ENCODE results near the gene NLRP6.
A peak's percentile ranks its signal among the peaks of the same experiment; 100 is the strongest.

NLRP6 gene

DNA sequence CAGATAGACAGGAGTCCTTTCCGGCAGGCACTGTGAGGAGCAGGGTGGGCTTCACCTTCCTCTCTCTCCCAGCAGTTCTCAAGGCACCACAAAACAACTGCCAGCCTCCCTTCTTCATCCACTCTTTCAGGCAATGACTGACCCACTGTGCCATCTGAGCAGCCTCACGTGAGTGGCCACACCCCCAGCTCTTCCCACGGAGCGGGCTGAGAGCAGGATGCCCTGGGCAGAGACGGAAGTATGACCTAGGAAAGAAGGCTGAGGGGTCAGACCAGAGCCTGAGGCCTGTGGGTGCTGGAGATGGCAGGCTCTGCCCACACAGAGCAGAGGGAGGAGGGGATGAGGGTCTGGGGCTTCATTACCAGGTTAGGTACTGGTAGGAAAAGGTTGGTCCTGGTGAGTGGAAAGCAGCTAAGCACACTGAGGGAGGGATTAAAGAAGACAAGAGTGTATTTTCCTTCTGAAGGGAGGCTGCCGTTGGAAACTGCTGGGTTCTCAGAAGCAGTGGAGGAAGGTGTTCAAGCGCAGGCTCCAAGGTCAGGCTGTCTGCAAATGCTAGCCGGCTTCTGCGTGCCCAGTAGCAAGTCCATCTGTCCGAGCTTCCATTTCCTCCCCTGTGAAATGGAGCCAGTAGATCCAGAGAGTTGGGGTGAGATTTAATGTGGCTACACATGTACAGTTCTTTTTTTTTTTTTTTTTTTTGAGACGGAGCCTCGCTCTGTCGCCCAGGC lies 4.6 kb downstream of the NLRP6 start:
- DNase-seq = no peak

DNA sequence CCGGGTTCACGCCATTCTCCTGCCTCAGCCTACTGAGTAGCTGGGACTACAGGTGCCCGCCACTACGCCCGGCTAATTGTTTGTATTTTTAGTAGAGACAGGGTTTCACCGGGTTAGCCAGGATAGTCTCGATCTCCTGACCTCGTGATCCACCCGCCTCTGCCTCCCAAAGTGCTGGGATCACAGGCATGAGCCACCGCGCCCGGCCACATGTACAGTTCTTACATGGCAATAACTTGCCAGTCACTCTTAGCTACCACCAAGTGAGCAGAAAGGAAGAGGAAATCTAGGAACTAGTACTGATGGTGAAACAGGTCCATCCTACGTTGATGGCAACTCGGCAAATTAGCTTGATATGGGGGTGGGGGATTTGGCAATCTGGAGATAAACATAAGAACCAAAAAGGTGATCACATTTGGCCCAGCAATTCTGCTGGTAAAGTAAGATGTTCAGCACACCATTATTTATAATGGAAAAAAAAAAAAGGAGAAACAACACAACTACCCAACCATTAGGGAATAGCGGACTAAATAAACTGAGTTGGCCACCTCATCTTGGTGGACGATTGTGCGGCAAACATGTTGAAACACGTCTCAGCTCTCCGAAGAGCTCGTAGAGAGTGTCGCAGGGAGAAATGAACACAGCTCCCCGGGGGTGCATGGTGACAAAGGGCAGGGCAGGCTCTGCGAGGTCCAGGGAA lies 5.3 kb downstream of the NLRP6 start:
- no peak for DNase-seq

DNA sequence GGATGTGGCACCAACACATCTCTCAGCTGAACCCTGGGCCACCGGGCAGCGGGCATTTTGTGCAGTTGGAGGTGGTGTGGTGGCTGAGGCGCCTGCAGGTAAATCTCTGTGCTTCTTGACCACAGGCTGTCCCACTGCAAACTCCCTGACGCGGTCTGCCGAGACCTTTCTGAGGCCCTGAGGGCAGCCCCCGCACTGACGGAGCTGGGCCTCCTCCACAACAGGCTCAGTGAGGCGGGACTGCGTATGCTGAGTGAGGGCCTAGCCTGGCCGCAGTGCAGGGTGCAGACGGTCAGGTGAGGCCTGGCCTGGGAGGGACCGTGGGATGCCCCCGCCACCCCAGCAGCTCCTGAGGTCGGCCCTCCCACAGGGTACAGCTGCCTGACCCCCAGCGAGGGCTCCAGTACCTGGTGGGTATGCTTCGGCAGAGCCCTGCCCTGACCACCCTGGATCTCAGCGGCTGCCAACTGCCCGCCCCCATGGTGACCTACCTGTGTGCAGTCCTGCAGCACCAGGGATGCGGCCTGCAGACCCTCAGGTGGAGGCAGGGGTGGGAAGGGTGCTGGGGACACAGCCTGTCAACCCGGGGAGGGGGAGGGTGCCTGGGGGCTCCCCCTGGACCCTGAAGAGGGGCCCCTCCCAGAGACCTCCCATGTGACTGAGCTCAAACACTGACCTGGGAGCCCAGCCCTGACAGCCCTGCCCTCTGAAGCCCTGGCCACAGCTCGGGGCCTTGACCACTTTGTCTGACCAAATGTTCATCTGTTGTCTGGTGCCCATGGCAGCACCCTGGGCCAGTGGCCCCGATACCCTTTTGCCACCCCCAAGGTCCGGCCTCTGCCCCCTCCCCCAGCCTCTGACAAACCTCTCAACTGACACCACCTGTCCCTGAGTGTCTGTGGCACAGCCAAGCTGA lies 6.2 kb downstream of the NLRP6 start:
- DNase-seq = no peak

DNA sequence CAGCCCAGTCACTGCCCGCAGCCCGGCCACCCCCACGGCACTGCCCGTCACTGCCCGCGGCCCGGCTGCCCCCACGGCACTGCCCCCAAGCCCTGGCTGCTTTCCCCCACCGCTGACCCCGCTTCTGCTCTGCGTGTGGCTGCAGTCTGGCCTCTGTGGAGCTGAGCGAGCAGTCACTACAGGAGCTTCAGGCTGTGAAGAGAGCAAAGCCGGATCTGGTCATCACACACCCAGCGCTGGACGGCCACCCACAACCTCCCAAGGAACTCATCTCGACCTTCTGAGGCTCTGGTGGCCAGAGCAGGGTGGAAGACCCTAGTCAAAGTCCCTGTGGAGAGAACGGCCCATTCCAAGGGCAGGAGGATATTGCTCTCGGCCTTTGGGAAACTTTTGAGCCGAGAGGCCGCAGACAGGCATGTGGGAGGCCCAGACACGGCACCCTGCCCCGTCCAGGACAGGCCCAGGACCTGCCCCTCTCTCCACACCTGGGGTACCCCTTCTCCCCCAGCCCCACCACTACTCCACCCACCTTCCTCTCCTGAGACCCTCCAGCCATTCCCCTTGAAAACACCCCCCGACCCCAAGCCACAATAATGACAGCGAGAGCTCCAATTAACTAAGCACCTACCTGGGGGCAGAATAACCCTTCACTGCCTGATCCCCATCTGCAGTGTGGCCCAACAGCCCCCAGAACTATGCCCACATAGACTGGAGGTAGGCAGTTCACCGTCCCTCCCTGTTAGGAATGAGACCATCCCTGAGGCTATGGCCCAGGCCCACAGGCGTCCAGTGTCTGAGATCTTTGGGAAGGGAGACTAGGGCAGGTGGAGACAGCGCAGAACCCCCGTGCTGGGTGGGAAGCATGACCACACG lies 7.0 kb downstream of the NLRP6 start:
- DNase-seq = no peak

DNA sequence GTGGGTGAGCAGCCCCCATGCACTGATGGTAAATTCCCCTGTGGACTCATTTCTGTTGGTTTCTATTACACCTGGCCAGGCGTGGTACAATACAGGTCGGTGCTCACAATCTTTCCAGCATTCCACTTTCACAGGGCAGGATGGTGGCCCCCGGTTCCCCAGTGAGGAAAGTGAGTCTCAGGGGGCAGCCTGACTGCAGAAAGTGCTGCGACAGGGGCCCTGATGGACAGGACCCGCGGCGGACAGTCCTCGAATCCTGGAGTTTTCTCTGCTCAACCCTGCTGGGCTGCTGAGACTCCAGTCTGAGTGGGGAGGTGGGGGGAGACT lies 7.7 kb downstream of the NLRP6 start:
- no peak for DNase-seq

DNA sequence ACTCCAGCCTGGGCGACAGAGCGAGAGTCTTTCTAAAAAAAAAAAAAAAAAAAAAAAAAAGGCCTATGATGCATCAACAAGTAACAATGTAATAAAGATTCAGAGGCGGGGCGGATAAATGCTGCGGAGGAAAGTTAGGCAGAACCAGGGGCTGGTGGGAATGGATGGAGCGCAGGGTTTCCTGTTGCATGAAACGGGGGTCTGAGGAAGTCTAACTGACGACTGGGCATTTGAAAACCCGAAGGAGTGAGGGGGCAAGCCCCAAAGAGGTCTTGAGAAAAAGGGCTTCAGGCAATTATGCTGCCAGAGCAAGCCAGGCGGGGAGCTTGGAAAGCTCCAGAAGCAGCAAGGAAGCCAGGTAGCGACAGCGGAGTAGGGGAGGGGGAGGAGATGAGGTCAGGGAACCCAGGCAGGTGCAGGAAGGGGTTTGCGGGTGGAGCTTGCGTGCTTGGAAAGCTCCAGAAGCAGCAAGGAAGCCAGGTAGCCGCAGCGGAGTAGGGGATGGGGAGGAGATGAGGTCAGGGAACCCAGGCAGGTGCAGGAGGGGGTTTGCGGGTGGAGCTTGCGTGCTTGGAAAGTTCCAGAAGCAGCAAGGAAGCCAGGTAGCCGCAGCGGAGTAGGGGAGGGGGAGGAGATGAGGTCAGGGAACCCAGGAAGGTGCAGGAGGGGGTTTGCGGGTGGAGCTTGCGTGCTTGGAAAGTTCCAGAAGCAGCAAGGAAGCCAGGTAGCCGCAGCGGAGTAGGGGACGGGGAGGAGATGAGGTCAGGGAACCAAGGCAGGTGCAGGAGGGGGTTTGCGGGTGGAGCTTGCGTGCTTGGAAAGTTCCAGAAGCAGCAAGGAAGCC lies 9.0 kb downstream of the NLRP6 start:
- DNase-seq = peak; percentile 47

DNA sequence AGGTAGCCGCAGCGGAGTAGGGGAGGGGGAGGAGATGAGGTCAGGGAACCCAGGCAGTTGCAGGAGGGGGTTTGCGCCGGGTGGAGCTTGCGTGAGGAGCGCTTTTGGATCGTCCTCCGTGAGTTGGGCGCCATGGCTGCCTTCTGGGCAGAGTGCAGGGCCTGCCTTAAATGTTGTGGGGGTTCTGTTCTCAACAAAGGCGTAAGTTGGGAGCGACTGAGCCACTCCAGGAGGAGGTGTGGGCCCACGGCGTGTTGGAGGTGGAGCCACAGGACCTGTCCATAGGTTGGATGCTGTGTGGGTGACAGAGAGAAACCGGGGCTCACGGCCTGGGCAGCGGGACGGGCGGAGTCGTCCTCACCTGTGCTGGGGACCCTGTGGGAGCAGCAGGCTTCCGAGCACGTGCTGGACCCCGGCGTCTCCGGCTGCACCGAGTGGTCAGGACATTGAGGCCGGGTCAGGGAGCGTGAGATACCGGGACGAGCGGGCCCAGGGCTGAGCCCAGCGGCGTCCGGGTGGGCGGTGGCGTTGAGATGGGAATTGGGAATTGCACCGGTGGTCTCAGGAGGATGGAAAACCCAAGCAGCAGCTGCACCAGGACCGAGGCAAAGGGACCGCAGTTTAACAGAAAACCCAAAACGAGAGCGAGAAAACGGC lies 9.7 kb downstream of the NLRP6 start:
- DNase-seq = no peak

DNA sequence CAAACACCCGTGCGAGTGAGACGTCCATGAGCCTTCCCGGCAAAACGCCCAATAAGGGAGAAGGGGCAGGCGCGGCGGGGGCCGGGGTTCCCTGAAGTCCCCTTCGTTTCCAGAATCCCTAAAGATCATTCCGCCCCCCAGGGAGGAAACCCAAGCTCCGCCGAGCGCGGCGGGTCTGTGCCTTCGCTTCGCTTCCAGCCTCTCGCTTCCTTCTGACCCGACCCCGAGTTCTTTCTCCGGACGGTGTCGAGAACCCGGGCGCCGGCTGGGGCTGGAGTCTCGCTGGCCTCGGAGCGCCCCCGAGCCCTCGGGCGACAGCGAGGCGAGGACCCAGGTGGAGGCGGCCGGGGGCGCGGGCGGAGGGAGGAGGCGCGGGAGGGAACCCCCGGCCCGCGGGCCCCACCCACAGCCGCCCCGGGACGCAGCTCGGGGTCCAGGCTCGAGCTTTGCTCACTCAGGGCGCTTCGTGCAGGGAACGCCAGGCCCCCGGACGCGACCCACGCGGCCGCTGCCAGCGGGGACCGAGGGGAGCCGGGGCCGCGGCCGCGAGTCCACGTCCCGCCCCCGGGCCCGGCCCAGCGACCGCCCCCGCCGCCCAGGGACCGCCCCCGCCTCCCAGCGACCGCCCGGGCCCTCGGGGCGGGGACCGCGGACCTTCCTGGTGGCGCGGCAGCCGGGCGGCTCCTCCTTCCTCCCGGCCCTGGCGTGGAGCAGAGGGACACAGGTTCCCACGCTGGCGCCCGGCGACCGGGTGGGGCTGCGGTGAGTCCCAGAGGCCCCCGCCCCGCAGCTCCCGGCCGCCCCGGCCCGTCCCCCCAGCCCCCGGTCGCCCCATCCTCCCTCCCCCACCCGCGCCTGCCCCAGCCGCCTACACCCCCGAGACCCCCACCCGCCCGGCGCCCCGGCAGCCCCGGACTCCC lies 10.5 kb downstream of the NLRP6 start, which contains the start of gene PGGHG:
PGGHG (plus strand) TSS at position 649 of the 920 bp plus-strand sequence. CDS start 691 bp downstream, outside the sequence.
- peak; percentile 22 for DNase-seq

DNA sequence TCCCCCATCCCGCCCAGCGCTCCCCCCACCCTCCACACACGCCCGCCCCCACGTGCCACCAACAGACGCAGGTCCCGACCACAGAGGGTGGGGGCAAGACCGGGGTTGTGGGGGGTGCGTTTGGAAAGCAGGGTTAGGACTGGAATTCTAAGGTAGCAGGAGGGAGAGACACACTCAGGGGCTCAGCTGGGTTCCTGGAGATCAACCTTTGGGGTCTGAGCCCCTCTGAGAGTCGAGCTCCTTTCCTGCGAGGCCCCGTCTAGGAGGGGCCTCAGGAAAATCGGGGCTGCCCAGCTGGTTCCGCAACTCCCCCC lies 11.1 kb downstream of the NLRP6 start:
- DNase-seq = no peak

DNA sequence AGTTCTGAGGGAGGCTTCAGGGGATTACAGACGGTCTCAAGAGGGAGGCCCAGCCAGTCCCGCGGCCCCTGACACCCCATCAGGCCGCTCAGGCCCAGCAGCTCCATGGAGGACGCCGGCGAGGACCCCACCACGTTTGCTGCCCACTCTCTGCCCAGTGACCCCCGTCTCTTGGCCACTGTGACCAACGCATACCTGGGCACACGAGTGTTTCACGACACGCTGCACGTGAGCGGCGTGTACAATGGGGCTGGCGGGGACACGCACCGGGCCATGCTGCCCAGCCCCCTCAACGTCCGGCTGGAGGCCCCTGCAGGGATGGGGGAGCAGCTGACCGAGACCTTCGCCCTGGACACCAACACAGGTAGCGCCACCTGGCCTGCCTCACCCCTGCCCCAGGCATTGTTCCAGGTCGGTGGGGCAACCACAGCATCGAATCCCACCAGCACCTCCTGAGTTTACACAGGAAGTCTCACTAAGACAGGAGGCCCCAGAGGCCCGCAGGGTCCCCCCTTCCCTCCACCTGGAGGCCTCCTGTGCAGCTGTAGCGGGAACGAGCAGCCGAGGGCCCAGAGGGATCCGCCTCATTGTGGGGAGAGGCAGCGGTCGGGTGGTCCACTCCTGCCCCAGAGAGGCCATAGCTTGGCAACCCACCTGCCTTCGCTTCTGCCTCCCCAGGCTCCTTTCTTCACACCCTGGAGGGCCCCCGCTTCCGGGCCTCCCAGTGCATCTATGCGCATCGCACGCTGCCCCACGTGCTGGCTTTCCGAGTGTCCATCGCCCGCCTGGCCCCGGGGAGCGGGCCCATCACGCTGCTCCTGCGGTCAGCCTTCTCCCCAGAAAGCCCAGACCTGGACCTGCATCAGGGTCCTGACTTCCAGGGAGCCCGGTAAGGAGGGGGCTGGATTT lies 11.8 kb downstream of the NLRP6 start:
- DNase-seq = no peak

DNA sequence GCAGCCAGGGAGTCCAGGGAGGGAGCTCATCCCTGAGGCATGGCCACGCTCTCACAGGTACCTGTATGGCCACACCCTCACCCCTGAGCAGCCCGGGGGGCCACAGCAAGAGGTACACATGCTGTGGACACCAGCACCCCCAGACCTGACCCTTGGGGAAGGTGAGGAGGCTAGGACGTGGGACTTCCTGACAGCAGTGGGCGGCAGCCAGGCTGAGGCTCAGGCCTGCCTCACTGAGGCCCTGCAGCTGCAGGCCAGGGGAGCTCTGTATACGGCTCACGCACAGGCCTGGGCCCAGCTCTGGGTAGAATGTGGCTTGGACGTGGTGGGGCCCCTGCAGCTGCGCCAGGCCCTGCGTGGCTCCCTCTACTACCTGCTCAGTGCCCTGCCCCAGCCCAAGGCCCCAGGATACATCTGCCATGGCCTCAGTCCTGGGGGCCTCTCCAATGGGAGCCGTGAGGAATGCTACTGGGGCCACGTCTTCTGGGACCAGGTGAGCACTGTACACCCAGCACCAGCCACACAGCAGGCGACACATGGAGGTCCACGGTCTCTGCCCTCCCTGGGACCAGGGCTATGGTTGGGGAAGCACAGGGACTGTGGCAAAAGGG lies 12.5 kb downstream of the NLRP6 start:
- no peak for DNase-seq

DNA sequence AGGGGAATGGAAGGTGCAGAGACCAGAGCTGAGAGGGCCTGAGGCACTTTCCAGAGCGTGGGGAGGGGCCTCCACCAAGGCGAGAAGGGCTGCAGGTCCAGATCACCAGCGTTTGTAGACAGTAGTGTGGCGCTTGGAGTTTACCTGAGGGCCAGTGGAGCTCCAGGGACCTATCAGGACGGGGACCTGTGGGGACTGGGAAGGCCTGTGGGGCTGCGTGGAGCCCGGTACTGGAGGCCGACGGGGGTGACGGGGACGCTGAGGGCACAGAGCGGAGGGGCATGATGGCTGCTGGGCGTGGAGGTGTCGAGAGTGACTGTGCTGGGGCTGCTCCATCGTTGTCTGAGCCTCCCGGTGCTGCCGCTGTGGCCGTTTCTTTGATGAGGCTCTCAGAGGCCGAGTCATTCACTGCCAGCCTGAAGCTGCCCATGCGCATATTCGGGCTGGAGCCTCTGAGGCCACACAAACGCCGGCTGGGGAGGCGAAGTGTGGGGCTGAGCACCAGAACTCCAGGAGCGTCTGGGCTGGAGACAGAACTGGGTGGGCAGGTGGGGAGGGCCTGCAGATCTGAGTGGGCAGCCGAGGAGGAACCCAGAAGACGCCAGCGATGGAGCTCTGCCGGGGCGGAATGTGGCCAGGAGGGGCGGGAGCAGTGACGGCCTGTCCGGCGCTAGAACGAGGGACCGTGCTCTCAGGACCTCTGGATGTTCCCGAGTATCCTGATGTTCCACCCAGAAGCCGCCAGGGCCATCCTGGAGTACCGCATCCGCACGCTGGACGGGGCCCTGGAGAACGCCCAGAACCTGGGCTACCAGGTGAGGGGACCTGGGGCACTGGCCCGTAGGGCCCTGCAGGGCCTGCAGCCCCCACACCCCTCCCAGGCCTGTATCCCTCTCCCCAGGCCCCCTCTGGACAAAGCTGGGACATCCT lies 13.3 kb downstream of the NLRP6 start:
- DNase-seq = no peak

DNA sequence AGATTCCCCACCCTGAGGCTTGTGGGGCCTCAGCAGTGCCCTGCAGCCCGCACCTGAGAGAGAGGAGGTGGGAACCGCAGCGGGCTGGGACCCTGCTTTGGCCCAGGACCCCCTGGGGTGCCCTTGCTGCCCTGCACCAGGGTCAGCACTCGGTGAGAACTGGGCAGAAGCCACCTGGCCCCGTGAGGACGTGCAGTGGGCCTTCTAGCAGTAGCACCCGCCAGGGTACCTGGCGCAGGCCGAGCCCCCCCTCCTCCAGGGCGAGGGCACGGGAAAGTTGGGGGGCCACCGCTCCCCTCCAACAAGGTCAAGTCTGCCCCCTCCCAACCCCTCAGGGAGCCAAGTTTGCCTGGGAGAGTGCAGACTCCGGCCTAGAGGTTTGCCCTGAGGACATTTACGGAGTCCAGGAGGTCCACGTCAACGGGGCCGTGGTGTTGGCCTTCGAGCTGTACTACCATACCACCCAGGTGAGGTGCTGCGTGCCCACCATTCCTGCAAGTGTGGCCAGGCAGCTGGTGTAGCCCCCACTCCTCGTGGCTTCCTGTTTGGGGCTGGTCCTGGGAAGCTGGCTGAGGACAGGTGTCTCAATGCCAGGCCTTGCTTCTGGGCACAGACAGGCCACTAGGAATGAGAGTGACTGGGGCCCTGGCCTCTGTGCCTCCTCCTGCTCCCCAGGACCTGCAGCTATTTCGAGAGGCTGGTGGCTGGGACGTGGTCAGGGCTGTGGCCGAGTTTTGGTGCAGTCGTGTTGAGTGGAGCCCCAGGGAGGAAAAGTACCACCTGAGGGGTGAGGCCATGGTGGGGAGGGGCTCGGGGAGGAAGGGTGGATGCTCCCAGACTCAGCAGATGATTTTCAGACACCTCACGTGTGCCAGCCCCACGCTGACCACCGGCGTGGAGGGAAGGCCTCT lies 14.3 kb downstream of the NLRP6 start:
- DNase-seq = no peak

DNA sequence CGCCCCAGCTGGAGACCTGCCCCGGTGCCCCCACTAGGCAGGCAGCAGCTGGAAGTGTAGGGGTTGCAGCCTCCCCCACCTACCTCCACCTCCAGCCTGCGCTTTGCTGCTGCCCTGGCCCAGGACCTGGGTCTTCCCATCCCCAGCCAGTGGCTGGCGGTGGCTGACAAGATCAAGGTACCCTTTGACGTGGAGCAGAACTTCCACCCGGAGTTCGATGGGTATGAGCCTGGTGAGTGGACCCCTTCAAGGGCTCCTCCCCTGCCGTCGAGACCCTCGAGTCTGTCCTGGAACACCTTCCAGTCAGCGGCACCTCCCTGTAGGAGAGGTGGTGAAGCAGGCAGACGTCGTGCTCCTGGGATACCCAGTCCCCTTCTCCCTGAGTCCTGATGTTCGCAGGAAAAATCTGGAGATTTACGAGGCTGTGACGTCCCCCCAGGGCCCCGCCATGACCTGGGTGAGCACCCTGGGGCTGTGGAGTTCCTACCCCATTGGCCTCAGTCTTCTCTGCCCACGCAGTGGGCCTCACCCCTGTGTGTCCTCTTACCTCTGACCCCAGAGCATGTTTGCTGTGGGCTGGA lies 15.2 kb downstream of the NLRP6 start:
- DNase-seq = no peak

DNA sequence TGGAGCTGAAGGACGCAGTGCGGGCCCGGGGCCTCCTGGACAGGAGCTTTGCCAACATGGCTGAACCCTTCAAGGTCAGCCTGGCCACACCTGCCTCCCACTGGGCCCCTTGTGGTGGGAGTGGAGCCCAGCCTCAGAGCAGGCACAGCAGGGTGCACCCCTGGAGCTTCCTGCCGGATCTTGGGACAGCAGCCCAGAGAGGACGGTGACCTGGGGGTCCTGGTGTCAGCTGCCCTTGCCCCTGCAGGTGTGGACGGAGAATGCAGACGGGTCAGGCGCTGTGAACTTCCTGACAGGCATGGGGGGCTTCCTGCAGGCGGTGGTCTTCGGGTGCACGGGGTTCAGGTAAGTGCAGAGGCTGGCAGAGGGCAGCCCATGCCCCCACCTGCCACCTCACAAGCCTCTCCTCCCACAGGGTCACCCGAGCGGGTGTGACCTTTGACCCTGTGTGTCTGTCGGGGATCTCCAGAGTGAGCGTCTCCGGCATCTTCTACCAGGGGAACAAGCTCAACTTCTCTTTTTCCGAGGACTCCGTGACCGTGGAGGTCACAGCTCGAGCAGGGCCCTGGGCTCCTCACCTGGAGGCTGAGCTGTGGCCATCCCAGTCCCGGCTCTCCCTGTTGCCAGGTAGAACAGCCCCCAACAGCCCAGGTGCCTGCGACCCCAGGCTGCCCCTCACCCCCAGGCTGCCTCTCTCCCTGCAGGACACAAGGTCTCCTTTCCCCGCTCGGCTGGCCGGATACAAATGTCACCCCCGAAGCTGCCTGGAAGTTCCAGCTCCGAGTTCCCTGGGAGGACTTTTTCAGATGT lies 15.8 kb downstream of the NLRP6 start:
- DNase-seq = no peak

All from NCI-H1436 (cell line).